ENCODE measurements around the gene RLBP1.

Gene RLBP1

DNA sequence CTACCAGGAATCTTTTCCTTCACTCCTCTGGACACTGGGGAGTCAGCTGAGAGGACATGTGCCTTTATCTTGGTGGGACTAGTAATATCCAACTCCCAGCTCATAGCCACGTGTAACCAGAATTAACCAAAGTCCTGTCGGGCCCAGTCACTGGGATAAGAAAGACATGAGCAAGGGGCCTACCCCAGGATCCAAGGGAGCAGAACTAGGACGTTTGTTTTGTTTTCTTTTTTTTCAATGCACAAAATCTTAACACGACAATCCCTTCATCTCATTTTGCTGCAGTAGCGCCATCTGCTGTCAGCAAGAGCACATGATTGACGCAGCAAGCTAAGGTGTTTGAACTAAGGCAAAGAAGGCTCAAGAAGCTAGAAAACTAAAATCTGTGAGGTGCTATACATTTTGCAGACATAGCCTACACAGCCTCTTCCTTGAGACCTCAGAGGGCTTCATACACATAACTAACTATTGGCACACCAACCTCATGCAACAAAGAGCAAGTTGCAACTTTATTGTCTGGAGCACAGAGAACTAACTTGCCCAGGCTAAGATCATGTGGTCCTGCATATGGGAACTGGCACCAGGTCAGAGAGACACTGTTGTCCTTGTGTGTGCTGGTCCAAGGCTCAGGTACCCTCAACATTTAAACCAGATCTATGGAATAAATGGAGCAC, 43.6 kb downstream of the RLBP1 start:
- peak; percentile 33 for DNase-seq (ENCODE audit: low read depth)

DNA sequence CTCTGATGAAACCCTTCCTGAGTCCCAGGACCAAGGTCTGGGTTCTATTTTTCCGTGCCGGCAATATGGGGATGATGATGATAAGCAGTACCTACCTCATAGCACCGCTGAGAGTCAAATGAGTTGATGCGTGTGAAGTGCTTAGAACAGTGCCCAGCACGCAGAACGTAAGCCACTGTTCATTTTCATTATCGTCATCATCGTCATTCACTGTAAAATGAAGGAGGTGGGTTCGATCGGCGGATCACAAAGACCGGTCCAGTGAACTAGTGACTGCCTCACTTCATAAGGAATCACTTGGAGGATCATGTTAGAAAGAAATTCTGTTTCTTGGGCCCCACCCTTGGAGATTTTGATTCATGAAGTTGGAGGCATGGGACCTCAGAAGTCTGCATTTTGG, 44.3 kb downstream of the RLBP1 start:
- no peak for DNase-seq (ENCODE audit: low read depth)

DNA sequence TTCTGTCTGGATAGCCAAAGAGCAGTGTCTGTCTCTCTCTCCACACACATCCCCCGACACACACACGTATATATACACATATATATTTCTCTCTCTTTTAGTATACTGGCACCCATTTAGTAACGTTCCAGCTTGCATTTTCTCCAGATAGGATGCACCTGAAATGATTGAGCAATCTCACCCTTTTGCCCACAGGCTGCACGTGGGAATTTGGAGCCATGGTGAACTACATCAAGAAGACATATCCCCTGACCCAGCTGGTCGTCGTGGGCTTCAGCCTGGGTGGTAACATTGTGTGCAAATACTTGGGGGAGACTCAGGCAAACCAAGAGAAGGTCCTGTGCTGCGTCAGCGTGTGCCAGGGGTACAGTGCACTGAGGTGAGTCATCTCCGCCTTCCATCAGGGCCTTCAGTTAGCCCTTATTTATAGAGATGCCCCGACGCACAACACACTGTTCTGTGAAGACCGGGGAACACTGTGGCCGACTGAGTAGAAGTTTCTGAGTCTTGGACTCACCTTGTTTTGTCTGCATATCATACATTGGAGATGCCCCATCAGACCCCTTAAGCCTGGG, 45.7 kb downstream of the RLBP1 start:
- no peak for DNase-seq (ENCODE audit: low read depth)

DNA sequence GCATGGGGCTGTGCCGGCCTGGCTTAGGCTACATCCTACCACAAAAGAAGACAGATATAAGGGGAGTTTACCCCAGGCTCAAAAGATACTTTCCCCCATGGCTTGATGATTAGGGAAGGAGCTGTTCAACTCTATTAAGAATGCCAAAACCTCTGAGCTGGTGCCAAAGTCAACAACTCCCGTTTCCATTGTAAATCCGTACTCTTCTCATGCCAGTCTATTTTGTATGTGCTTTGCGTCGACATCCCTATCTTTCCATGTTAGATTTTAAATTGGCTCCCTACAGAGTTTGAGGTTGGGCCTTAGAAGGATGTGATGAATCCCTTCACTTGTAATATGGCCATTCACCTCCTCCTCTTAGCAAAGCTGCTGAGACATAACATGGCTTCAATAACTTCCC, 46.9 kb downstream of the RLBP1 start:
- no peak for DNase-seq (ENCODE audit: low read depth)

DNA sequence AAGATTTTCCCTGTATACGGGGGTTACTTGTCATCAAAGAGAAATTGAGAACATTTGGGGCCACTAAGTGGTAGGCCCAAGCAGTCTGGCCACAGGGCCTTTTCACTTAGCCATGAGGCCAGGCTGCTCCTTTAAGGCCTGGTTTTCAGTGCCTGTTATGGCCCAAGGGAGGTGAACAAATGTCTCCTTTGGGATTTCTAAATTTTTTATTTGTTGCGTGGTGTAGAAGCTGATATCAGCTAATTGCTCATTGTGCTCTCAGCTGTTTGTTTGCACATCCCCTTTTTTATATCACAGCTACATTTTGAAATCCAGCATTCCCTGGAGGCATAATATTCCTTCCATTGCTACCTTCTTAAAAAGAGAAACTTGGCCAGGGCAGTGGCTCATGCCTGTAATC, 48.5 kb downstream of the RLBP1 start:
- DNase-seq (ENCODE audit: low read depth): no peak

DNA sequence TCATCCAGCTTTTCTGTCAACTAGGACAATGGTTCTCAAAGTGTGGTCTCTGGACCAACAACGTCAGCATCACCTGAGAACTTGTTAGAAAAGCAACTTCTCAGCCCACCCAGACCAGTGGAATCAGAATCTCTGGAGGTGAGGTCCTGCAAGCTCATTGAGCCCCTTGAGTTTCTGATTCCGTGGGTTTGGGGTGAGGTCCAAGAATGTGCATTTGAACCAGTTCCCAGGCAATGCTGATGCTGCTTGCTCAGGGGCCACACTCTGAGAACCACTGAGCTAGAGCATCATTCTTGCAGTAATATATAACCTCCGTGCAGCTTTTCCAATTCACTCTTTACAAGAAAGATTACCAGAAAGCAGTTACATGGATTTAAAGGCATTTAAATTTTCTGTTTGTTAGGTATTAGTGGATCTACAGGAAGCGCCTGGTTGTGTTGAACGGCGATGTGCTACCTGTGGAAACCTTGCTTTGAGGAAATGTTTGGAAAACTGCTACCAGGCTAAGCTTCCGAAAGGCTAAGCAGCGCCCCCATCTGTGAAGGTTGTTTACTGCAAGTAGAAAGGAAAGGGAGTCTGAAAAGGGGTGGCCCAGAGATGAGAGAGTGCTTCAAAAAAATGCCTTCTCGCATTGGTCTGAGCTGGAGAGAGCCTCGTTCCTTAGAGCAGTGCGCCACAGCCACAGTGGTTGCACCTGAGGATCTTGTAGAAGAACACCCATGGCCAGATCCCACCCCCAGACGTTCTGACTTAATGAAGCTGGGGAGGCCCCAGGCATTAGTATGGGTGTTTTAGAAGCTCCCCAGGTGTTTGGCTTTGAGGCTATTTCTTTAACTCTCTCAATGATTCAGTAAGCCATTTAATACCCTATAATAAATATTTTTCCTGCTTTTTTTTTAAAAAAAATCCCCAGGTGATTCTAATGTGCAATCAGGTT, 50.0 kb downstream of the RLBP1 start:
- peak; percentile 8 for DNase-seq (ENCODE audit: low read depth)

DNA sequence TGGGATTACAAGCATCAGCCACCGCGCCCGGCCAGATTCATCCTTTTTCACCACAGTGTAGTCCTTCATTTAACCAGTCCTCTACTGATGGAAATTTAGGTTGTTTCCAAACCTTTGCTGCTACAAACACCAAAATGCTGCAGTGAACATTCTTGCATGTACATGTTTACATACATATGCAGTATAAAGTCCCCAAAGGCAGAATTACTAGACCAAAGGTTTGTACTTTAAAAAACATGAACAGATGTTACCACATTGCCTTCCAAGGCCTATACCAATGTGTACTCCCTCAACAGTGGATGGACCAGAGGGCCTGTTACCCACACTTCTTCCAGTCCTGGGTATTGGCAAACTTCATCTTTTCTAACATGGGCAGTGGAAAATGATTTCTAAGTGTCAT, 51.0 kb downstream of the RLBP1 start:
- DNase-seq (ENCODE audit: low read depth): no peak

DNA sequence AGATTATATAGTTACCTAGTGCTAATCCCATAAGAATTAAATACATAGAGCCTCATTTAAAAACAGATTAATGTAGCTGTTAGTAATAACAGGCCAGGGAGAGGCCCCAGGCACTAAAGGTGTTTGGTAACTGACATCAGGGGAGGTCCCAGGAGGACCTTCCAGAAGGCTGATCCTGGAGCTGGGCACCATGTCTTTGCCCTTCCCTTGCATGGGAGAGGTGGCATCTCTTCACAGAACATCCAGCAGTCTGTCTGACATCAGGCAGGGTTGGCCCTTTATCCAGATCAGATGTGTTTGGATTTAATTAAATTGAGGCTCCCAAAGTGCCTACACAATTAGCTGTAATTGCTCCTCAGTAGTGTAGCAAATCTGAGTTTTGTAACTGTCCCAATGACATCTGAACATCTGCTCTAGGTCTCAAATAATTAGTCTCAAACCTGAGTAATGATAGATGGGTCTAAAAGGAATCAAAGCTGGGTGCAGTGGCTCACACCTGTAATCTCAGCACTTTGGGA, 53.0 kb downstream of the RLBP1 start:
- no peak for DNase-seq (ENCODE audit: low read depth)

DNA sequence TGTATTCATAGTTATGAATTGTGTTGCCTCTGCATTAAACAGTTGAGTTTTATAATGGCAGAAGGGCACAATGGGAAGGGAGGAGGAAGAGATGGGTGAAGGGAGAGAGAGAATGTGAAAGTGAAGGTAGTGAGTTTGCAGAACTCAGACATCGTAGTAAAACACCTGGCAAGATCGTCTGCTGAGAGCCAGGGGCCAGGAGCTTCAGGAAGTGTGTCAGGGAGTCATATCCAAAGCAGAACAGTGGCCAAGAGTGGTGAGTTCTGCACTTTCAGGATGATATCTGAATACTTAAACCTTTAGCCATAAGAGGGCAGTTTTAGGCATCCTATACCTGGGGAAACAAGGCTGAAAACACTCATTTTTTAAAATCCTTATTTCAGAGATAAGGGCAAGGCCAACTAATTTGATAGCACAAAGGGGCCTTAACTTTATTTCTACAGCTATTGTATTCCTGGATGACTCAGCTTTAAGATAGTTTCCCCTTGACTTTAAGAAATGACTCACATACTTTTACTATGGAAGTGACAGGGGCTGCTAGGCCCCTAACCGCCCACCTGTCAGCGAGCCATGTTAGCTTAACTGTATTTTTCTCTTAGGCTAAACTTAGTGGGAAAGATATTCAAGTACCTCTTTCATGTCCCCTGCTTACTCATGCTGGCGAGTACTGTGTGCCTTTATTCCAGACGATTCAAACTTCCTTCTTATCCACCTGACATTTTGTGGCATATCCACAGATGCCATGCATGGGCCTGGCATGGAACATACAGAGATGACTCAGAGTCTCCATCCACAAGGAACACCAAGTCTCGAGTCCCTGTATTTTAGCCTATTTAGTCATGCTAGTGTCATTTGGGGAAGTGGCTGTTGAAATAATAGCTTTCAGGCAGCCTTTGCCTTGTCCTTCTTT, 53.9 kb downstream of the RLBP1 start:
- peak; percentile 19 for DNase-seq (ENCODE audit: low read depth)

DNA sequence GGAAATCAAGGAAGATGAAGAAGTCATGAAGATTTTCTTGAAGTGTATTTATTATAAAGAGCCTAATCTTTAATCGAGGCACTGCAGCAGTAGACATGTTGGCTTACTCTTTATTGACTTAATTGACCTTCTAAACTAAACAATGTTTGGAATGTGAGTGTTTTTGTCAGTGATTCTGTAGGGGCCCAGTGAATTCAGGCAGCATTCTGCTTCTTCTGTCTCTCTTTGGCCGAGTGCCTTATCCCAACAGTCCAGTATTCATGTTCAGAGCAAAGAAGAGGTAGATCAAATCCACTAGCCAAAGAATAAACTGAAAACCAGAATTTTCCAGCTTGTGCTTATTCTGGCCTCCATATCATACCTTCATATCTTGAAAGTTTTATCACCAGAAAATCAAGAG, 55.7 kb downstream of the RLBP1 start:
- DNase-seq (ENCODE audit: low read depth): no peak

DNA sequence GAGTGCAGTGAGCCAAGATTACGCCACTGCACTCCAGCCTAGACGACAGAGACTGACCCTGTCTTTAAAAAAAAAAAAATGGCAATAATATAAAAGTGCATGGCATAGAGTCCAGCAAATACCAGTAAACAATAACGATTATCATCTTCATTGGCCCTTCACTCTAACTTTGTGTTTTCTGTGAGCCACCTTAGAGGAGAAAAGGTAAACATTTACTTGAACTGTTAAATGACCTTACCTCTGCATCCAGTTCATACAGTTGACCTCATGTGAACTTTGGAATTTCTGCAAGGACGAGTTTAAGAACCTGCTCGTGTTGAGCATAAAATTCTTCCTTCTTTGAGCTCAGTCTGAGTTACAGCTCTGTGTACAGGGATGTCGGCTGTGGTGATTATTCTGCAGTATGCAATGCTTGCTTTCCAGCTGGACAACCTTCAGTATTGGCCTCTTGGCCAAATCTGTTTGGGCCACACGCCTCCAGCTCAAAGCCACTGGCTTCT, 56.6 kb downstream of the RLBP1 start:
- DNase-seq (ENCODE audit: low read depth): no peak

DNA sequence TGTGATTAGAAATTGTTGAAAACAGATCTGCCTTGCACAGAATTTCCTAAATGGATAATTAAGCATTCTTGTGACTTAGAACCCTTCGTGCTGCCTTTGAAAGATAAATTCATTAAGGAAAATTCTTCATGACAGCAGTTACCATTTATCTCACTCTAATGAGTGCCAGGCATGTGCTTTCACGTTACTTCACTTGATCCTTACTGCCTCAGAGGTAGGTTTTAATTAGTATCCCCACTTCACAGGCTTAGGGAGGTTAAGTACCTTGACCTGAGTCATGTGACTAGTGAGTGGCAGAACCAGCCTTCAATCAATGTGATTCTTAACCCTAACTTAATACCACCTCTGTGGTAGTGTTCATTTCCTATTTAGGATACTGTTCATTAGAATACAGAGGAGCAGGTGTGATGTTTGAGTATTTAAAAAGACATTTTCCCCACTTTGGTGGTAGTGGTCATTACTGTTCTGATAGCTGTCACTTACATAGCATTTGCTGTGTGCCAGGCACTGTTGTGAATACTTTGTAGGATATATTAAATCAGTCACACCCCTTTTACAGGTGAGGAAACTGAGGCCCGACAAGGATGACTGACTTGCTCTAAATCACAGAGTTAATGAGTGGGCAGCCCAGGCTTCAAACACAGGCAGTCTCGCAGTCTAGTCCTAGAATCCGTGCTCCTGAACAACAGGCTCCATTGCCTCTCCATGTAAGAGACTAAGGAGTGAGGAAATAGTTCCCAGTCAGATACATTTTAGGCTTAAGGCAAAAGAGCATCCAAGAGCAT, 57.9 kb downstream of the RLBP1 start:
- DNase-seq (ENCODE audit: low read depth): no peak

DNA sequence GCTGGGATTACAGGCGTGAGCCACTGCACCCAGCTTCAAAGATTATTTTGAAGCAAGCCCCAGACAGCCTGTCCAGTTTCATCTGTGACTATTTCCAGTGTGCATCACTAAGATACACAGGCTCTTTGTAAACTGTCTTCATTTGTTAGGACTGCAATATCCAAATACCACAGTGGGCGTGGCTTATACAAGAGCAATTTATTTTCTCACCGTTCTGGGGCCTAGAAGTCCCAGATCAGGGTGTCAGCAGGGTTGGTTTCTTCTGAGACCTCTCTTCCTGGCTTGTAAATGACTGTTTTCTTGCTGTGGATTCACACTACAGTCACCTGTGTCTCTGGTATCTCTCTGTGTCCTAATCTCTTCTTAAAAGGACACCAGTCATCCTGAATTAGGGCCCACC, 59.7 kb downstream of the RLBP1 start:
- DNase-seq (ENCODE audit: low read depth): no peak
